SIG-M5 treated with dmso at 0.1 percent for 504 hours (cell line): Measurements from ENCODE around the gene GZF1.

Experiments
- DNase-seq: peaks from one replicate; lab custom pipeline; 2025; ENCODE audit not compliant: unreplicated experiment; lab: John Stamatoyannopoulos, UW

GZF1 gene

DNA sequence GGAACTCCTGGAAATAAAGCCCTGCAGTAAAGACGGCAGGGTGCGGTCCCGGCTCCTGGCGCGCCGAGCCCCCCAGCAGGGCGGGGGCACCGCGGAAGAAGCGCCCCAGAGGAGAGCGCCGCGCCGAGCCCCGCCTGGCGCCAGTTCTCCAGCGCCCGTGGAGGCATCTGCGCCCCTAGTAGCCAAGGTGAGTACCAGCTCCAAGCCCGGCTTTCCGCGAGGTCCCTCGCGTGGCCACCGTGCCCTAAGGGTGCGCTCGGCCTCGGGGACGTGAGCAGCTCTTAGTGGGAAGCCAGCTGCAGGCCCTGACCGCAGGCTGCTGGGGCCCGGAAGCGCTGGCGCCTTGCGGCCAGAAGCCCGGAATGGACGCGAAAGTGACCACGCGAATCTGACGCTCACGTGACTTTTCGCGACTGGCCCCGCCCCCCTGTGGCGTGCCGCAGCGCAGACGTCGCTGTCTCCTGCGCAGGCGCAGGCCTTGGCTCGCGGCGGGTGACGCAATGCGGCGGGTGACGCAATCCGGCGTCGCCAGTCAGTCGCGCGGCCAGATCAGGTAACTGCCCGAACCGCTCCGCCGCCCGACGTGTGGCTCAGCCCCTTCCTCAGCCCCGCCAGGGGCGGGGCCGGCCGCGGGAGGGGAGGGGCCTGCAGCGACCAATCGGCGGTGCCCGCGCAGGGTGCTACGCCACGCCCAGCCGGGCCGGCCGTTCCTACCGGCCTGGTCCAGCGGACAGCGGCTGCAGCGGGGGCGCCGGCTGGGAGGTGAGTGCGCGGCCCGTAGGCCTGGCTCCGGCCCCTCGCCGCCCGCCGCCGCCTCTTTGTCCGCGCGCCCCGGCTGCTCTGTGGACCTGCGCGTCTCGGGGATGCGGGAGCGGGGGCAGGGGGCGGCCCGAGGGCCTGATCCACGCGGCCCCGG, at the start of gene GZF1:
Gene GZF1, plus strand, starts transcription at position 707 of the 916 bp plus-strand sequence. CDS start 2,202 bp downstream, outside the sequence.
- DNase-seq, result peak; percentile 97

DNA sequence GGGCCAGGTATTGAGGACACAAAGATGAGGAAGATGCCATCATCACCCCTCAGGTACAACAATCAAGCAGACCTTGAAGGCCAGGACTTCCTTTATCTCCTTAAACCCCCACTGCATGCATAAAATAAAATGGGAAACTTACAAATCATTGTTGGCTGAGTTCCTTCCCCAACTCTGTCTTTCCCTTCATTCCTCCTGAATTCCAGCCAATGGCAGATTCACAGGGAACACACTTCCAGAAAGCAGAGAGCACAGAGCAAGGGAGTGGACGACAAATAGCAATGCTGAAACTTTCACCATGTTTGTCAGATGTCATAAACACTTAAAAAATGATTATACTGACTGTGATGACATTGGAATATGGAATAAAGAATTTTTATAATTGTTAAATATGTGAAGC, 48.7 kb upstream of the GZF1 start:
- no peak for DNase-seq

DNA sequence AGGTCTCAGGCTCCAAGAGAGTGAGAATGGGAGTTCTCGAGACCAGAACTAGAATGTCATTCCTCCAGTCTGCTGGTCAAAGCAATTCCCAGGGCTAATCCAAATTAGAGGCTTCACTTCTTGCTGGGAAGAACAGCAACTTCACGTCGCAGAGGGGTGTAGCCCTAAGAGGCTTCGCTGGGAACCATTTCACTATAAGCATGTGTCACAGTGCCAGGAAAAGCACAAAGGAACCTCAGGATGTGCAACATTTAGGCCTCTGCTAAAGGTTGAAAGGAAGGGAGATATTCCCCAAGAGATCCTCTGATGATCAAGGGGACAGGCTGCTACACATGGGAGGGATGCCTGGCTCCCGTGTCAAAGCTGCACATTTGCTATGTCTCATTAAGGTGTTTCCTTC, 47.3 kb upstream of the GZF1 start:
- no peak for DNase-seq

- no peak for DNase-seq
Measured at GRCh38 chr20:23315099-23315498, 46.9 kb upstream of the GZF1 start.

DNA sequence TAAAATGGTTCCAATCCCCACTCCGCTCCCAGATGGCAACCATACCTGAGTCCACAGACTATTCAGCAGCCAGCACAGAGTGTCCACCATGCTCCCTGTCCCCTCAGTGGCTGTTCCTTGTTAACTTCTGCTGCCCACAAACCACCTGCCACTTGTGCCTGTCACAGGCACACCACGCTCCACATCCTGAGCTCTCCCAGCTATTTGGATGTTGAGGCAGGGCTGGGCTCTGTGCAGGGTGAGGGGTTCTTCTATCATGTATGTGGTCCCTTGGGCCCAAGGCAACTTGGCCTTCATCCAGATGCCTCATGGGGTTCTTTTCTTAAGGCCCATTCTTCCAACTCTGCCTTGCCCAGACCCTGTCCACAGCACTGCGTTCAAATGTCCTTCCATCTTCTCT, 45.4 kb upstream of the GZF1 start:
- DNase-seq, result no peak

GRCh38 chr20:23317081-23317480, 44.9 kb upstream of the GZF1 start:
- DNase-seq, result no peak

DNA sequence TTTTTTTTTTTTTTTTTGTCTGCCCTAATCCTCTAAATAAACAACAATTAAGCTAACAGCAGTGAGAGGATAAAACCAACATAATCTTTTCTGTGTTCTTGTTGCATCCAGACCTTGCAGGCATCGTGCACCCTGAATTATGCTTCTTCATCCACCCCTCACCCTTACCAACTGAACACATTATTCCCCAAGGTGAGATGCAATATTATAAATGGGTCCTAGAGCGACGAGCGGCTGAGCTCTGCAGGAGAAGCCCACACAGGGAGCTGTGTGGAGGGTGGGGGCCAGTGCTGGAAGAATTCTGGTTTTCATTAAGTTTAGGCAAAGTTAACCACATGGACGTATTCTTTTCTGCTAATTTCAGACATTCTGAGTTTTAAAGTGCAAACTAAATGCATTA, 43.6 kb upstream of the GZF1 start:
- no peak for DNase-seq

DNA sequence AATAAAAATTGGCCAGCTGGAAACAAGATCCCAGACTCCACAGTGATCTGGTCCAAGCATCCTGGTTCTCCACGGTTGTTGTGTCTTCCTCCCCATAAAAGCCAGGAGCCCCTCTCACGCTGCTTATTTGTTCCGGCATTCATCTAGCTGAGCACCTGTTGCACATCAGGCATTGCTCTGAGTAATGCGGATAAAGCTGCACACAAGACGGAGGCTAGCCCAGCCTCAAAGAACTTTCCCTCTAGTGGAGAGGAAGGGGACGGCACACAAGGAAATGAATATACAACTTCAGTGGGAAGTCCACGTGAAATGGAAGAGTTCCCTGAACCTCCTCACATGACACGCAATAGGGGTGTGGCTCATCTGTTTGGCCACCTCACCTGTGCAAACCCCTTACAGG, 41.7 kb upstream of the GZF1 start:
- DNase-seq, result peak; percentile 69

GRCh38 chr20:23325107-23325506, 36.9 kb upstream of the GZF1 start:
- DNase-seq, result no peak

DNA sequence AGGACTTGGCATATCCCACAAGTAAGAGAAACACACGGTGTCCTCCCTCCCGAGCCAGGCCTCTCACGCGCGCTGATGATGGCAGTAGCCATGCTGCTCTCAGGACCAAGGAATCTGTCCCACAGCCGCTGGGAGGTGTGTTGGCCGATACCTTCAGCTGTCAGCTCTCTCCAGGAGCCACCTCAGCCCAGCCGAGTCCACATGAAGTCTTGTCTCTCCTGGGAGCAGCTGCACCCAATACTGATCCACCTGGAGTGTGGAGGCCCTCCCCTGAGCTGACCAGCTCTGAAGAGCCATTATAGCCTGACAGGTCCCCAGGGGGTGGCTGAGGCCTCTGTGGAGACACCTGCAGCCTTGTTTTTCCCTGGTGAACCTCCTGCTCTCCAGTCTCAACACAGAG, 35.2 kb upstream of the GZF1 start:
- no peak for DNase-seq

GRCh38 chr20:23327617-23328333, 34.2 kb upstream of the GZF1 start:
- no peak for DNase-seq

DNA sequence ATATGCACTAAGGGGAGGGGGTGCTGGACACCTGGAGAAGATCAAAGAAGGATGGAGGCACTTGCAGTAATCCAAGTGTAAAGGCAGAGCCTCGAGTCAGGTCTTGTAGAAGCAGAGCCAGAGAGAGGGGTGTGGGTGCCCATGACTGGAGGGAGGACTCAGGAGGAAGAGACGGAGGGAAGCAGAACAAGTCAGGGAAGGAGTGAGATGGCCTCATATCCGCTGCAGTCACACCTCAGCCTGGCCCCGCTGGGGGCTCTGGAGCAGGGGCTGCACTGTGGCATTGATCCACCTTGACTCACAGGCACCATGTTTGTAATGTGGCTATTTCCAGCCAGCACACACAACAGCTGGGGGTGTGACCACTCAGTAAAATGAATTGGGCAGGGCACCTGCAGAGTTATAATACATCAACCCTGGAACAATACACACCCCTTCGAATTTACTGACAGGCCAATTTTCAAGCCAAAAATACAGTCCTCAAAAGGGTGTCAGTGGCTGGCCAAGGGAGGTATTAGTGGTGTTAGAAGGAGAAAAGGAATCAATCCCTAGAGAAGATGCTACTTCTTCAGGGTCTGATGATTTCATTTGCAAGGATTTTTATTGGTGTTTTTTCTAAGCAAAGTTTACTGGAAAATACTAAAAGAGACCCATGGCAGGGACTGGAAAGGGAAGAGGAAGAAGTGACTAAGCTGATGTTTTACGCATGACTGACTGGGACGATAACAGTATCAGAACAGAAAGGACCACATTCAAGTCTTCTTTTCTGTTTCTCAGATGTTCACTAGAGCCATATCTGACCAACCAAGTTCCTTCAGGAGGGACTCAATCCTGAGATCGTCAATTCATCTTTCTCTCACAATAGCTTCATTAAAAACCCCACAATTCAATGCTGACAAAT, 30.3 kb upstream of the GZF1 start:
- DNase-seq, result no peak

- no peak for DNase-seq
Measured at GRCh38 chr20:23332467-23332866, 29.5 kb upstream of the GZF1 start.

- no peak for DNase-seq
Measured at GRCh38 chr20:23334111-23334510, 27.9 kb upstream of the GZF1 start.

- no peak for DNase-seq
Measured at GRCh38 chr20:23335521-23335920, 26.5 kb upstream of the GZF1 start.

DNA sequence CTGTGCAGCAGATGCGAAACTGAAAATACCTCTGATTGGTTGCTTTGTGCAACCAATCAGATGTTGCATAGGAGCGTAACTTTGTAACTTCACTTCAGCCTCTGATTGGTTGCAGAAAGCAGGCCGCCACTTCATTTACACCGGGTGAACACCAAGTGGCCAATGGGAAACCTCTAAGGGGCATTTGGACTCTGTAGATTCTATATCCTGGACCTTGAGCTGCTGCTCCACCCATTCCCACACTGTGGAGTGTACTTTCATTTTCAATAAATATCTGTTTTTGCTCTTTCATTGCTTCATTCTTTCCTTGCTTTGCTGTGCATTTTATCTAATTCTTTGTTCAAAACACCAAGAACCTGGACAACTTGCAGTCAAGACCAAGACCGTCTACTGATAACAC, 25.5 kb upstream of the GZF1 start:
- no peak for DNase-seq

- DNase-seq, result no peak
Measured at GRCh38 chr20:23337312-23337711, 24.7 kb upstream of the GZF1 start.

DNA sequence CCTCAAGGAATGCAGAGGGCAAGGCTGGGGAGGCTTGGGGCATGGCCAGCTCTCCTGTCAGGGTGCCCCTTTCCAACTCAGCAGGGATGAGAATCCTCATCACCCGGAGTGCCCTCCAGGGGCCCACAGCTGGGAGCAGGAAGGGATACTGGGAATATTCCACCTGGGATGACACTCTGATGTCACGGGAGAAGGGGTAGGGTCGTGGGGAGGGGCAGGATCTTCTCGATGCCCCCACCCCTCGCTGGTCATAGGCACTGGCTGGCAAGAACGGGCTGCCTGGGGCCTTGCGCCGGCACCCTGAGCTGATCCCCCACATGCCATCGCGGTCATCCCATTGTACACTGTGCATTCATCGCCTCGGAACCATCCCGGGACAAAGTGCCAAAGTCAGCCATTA, 22.0 kb upstream of the GZF1 start:
- DNase-seq, result no peak

- peak; percentile 59 for DNase-seq
Measured at GRCh38 chr20:23340524-23340923, 21.5 kb upstream of the GZF1 start.

GRCh38 chr20:23341073-23341472, 20.9 kb upstream of the GZF1 start:
- no peak for DNase-seq

GRCh38 chr20:23343590-23343989, 18.4 kb upstream of the GZF1 start:
- no peak for DNase-seq
